ENCODE data around the gene UBE2E2. TPM values are rescaled to one million over a fixed set of nuclear protein-coding genes. Genes with fewer than 3 reads are reported as not detected.

The UBE2E2 gene
- total RNA-seq, 1 experiment from 2014 or later: 54.9 TPM

DNA sequence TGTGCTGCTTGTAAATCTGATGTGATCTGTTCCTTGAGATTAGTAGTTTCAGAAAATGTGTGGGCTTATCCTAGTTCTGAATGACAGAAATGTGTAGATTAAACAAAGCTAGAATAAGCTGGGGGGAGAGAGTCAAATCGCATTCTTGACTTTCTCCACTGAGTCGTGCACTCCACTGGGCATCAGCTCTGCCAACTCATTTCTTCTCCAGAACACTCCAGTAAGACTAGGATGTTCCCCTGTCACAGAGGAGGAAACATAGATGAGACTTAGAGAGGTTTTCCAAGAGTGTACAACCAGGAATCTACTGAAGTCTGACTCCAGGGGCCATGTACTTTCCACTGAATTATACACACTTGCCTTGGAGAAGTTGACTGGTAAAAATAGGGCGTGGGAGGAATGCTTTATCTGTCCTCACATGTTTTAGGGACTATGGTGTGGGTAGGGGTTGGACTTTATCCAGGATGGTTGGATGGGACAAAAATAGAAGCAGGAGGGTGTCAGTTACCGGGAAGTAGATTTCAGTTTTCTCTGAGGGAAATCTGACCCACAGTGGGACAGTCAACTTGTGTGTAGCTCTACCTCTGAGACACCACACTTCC lies 298.2 kb downstream of the UBE2E2 start:
- Mint-ChIP-seq H3K4me3 (no peak overlapping the region), H3K4me1 (peaks cover 2% of the 10 kb centered on the region; the same call in 1 of the 2 replicates), H3K27ac (peak overlapping the region; percentile 15; the same call in 1 of the 2 replicates), H3K27me3 (ENCODE audit: low read depth) (no peaks in the 10 kb centered on the region), H3K9me3 (no peaks in the 10 kb centered on the region), H3K36me3 (no peaks in the 10 kb centered on the region)
- no peak for DNase-seq (ENCODE audit: low spot score)
- POLR2A ChIA-PET: no interaction called here
- TF ChIP-seq, protein P1, sequence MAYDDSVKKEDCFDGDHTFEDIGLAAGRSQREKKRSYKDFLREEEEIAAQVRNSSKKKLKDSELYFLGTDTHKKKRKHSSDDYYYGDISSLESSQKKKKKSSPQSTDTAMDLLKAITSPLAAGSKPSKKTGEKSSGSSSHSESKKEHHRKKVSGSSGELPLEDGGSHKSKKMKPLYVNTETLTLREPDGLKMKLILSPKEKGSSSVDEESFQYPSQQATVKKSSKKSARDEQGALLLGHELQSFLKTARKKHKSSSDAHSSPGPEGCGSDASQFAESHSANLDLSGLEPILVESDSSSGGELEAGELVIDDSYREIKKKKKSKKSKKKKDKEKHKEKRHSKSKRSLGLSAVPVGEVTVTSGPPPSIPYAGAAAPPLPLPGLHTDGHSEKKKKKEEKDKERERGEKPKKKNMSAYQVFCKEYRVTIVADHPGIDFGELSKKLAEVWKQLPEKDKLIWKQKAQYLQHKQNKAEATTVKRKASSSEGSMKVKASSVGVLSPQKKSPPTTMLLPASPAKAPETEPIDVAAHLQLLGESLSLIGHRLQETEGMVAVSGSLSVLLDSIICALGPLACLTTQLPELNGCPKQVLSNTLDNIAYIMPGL (CRISPR knock-in tag; IDR thresholded peaks at IDR 0.05): no peak
- no peak for ATAC-seq
- CTCF ChIA-PET: no interaction called here

DNA sequence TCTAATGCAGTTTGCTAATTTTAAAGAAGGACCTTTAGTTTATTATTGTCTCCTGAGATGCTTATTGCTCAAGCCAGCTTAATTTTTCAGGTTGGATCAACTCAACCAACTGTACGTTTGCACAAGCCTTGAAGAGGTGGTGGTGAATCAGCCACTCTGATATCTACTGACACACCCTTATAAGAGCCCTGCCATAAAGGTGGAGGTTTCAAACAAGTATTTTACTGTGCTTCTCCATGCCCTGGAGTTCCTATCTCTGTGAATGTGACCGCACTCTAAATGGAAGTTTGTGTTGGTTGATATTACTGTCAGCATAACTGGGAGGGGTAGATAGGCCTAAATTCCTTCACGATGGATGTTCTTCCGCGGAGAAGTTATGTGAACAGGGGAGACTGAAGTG lies 305.3 kb downstream of the UBE2E2 start:
- no peak for DNase-seq (ENCODE audit: low spot score)
- POLR2A ChIA-PET: no interaction called here
- H3K27ac Mint-ChIP-seq: no peak overlapping the region
- no peaks in the 10 kb centered on the region for H3K36me3 Mint-ChIP-seq
- H3K9me3 Mint-ChIP-seq: 0 out of 2 replicates have a peak, but pooled peaks cover 3% of the 10 kb centered on the region
- H3K4me1 Mint-ChIP-seq: no peaks in the 10 kb centered on the region
- CTCF ChIA-PET: no interaction called here
- H3K27me3 Mint-ChIP-seq (ENCODE audit: low read depth): no peaks in the 10 kb centered on the region
- no peak overlapping the region for H3K4me3 Mint-ChIP-seq
- TF ChIP-seq, protein P2, sequence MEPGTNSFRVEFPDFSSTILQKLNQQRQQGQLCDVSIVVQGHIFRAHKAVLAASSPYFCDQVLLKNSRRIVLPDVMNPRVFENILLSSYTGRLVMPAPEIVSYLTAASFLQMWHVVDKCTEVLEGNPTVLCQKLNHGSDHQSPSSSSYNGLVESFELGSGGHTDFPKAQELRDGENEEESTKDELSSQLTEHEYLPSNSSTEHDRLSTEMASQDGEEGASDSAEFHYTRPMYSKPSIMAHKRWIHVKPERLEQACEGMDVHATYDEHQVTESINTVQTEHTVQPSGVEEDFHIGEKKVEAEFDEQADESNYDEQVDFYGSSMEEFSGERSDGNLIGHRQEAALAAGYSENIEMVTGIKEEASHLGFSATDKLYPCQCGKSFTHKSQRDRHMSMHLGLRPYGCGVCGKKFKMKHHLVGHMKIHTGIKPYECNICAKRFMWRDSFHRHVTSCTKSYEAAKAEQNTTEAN (CRISPR knock-in tag; IDR thresholded peaks at IDR 0.05): no peak
- TF ChIP-seq, protein P3, sequence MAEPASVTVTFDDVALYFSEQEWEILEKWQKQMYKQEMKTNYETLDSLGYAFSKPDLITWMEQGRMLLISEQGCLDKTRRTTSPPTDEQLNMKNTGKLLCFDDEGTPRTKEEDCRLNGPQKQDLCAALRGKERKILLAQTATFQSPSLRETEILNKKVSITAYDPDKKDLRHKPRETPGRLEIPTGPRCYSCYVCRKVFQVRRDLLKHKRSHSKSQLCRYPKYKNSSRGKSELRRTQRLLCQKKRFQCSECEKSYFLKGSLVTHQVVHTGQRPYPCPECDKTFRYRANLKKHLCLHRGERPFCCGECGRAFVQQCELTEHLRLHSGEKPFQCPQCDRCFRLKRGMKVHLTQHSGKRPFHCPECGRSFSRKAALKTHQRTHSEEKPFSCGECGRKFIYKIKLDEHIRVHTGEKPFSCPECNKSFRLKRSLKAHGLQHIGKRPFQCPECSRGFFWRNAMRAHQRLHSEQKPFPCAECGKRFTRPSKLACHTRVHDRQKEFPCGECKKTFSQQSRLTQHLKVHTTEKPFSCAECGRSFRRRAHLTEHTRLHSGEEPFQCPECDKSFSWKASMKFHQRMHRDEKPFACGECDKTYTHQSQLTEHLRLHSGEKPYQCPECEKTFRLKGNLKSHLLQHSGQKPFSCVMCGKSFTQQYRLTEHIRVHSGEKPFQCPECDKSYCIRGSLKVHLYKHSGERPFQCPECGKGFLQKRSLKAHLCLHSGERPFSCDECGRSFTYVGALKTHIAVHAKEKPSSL (CRISPR knock-in tag; conservative IDR thresholded peaks at IDR 0.05): no peak
- TF ChIP-seq, protein P4, sequence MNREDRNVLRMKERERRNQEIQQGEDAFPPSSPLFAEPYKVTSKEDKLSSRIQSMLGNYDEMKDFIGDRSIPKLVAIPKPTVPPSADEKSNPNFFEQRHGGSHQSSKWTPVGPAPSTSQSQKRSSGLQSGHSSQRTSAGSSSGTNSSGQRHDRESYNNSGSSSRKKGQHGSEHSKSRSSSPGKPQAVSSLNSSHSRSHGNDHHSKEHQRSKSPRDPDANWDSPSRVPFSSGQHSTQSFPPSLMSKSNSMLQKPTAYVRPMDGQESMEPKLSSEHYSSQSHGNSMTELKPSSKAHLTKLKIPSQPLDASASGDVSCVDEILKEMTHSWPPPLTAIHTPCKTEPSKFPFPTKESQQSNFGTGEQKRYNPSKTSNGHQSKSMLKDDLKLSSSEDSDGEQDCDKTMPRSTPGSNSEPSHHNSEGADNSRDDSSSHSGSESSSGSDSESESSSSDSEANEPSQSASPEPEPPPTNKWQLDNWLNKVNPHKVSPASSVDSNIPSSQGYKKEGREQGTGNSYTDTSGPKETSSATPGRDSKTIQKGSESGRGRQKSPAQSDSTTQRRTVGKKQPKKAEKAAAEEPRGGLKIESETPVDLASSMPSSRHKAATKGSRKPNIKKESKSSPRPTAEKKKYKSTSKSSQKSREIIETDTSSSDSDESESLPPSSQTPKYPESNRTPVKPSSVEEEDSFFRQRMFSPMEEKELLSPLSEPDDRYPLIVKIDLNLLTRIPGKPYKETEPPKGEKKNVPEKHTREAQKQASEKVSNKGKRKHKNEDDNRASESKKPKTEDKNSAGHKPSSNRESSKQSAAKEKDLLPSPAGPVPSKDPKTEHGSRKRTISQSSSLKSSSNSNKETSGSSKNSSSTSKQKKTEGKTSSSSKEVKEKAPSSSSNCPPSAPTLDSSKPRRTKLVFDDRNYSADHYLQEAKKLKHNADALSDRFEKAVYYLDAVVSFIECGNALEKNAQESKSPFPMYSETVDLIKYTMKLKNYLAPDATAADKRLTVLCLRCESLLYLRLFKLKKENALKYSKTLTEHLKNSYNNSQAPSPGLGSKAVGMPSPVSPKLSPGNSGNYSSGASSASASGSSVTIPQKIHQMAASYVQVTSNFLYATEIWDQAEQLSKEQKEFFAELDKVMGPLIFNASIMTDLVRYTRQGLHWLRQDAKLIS (CRISPR knock-in tag; IDR thresholded peaks at IDR 0.05; ENCODE audit: borderline replicate concordance): no peak
- TF ChIP-seq, protein P5, sequence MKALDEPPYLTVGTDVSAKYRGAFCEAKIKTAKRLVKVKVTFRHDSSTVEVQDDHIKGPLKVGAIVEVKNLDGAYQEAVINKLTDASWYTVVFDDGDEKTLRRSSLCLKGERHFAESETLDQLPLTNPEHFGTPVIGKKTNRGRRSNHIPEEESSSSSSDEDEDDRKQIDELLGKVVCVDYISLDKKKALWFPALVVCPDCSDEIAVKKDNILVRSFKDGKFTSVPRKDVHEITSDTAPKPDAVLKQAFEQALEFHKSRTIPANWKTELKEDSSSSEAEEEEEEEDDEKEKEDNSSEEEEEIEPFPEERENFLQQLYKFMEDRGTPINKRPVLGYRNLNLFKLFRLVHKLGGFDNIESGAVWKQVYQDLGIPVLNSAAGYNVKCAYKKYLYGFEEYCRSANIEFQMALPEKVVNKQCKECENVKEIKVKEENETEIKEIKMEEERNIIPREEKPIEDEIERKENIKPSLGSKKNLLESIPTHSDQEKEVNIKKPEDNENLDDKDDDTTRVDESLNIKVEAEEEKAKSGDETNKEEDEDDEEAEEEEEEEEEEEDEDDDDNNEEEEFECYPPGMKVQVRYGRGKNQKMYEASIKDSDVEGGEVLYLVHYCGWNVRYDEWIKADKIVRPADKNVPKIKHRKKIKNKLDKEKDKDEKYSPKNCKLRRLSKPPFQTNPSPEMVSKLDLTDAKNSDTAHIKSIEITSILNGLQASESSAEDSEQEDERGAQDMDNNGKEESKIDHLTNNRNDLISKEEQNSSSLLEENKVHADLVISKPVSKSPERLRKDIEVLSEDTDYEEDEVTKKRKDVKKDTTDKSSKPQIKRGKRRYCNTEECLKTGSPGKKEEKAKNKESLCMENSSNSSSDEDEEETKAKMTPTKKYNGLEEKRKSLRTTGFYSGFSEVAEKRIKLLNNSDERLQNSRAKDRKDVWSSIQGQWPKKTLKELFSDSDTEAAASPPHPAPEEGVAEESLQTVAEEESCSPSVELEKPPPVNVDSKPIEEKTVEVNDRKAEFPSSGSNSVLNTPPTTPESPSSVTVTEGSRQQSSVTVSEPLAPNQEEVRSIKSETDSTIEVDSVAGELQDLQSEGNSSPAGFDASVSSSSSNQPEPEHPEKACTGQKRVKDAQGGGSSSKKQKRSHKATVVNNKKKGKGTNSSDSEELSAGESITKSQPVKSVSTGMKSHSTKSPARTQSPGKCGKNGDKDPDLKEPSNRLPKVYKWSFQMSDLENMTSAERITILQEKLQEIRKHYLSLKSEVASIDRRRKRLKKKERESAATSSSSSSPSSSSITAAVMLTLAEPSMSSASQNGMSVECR (CRISPR knock-in tag; IDR thresholded peaks at IDR 0.05; ENCODE audit: borderline replicate concordance): no peak
- TF ChIP-seq SMAD4 (CRISPR knock-in tag; IDR thresholded peaks at IDR 0.05) (no peak), GABPB1 (CRISPR knock-in tag; IDR thresholded peaks at IDR 0.05) (no peak), RELA (CRISPR knock-in tag; IDR thresholded peaks at IDR 0.05; ENCODE audit: borderline replicate concordance) (no peak)
- ATAC-seq: no peak

Data from WTC11 (cell line).